ENCODE results near the gene RASA2.

- TF ChIP-seq CTCF (IDR thresholded peaks at IDR 0.05; ENCODE audit: low read depth, low read length, missing input control) (no peak), RAD21 (IDR thresholded peaks at IDR 0.05) (no peak), REST (IDR thresholded peaks at IDR 0.05) (no peak), ZBTB33 (IDR thresholded peaks at IDR 0.05) (no peak), HNF4A (conservative IDR thresholded peaks at IDR 0.05) (no peak), SP1 (IDR thresholded peaks at IDR 0.05) (no peak), JUND (IDR thresholded peaks at IDR 0.05) (no peak), EGR1 (IDR thresholded peaks at IDR 0.05; ENCODE audit: low read depth in 2 of 2) (no peak), TAF1 (conservative IDR thresholded peaks at IDR 0.05) (no peak), FOXA1 (IDR thresholded peaks at IDR 0.05) (no peak)
These were observed 27.6 kb downstream of the RASA2 start for GRCh38 chr3:141514382-141514781.
